ENCODE results near the gene KIF16B. TPM values are rescaled to one million over a fixed set of nuclear protein-coding genes. Genes with fewer than 3 reads are reported as not detected.

KIF16B gene
- total and polyA plus RNA-seq, 2 of the 8 experiments (the other 6 are each of a cell fraction or from before 2014, with no cell fraction given): 3.0 to 9.2 TPM

DNA sequence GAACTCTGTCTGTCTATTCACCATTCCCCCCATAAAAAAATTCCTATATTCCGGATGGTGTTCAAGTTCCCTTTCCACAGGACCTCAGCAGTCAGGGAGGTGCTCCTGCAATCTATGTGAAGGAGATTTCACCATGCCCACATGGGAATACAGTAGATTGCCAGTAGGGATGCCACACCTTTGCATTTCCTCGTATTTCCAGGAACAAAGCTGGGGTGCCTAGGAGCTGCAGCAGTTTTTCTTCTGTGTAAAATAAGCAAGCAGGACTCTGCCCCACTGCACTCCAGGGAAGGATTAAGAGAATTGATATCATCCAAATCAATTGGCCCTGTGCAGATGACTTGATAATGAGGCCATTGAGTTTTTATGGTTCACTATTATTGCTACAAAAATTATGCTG lies 7.4 kb upstream of the KIF16B start:
- no peak overlapping the region for H4K8ac ChIP-seq (ENCODE audit: extremely low read depth, insufficient read depth, low read length)
- FAIRE-seq (no peak), DNase-seq (ENCODE audit: low read depth in 1 of 2, low spot score in 2 of 2) (no peak)
- H3K9ac ChIP-seq (replicated peaks in 1 of 4; ENCODE audit: extremely low read depth in 1 of 4, low read depth in 3 of 4, low read length in 3 of 4): no peak overlapping the region
- H3K4me2 ChIP-seq (ENCODE audit: insufficient read depth in 1 of 2, low read depth in 2 of 2, low read length in 2 of 2): no peak overlapping the region
- H3K9me3 ChIP-seq (ENCODE audit: insufficient read depth in 2 of 2, low read depth in 1 of 2, low read length in 1 of 2): no peaks in the 10 kb centered on the region
- no peaks in the 10 kb centered on the region for H4K20me1 ChIP-seq (replicated peaks in 1 of 2; ENCODE audit: control insufficient read depth in 1 of 2, insufficient read depth in 2 of 2, low read length in 2 of 2)
- POLR2A ChIA-PET (ENCODE audit: partially characterized antibody): no interaction called here
- CTCF ChIA-PET (ENCODE audit: partially characterized antibody): interaction anchor here (1.5 kb wide), 1 partner anchor 52 kb away, joined by 3 read pairs; no protein-coding TSS in a partner anchor
- no peak overlapping the region for H2BK15ac ChIP-seq (ENCODE audit: low read length)
- H3K4me3 ChIP-seq (ENCODE audit: extremely low read depth in 1 of 4, insufficient read depth in 2 of 4, low read depth in 3 of 4, low read length in 4 of 4): no peak overlapping the region
- no peak overlapping the region for H2BK12ac ChIP-seq (ENCODE audit: low read depth, low read length)
- H2BK5ac ChIP-seq (ENCODE audit: low read depth, low read length): no peak overlapping the region
- H3K36me3 ChIP-seq (ENCODE audit: control insufficient read depth in 2 of 4, insufficient read depth in 4 of 4, low read length in 3 of 4): no peaks in the 10 kb centered on the region
- no peak overlapping the region for H3K27ac ChIP-seq (ENCODE audit: low read depth, low read length)
- H3K79me2 ChIP-seq (ENCODE audit: control insufficient read depth in 1 of 2, insufficient read depth in 2 of 2, low read length in 2 of 2): no peaks in the 10 kb centered on the region
- no peak for TF ChIP-seq TEAD4 (IDR thresholded peaks at IDR 0.05; ENCODE audit: low read depth, low read length)
- no peak for TF ChIP-seq CHD1 (IDR thresholded peaks at IDR 0.05; ENCODE audit: low read depth, low read length)
- TF ChIP-seq, protein P1, sequence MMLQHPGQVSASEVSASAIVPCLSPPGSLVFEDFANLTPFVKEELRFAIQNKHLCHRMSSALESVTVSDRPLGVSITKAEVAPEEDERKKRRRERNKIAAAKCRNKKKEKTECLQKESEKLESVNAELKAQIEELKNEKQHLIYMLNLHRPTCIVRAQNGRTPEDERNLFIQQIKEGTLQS (IDR thresholded peaks at IDR 0.05; ENCODE audit: insufficient read depth, low read depth, low read length): no peak
- TF ChIP-seq, protein P2, sequence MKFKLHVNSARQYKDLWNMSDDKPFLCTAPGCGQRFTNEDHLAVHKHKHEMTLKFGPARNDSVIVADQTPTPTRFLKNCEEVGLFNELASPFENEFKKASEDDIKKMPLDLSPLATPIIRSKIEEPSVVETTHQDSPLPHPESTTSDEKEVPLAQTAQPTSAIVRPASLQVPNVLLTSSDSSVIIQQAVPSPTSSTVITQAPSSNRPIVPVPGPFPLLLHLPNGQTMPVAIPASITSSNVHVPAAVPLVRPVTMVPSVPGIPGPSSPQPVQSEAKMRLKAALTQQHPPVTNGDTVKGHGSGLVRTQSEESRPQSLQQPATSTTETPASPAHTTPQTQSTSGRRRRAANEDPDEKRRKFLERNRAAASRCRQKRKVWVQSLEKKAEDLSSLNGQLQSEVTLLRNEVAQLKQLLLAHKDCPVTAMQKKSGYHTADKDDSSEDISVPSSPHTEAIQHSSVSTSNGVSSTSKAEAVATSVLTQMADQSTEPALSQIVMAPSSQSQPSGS (IDR thresholded peaks at IDR 0.05; ENCODE audit: low read length): no peak
- no peak for TF ChIP-seq RBBP5 (IDR thresholded peaks at IDR 0.05; ENCODE audit: borderline replicate concordance, low read depth, low read length)
- no peak for TF ChIP-seq TCF12 (IDR thresholded peaks at IDR 0.05; ENCODE audit: low read depth, low read length)
- no peak for TF ChIP-seq BCL11A (IDR thresholded peaks at IDR 0.05; ENCODE audit: low read depth in 2 of 2, low read length in 2 of 2)
- H3K14ac ChIP-seq (ENCODE audit: insufficient read length): no peak overlapping the region
- no peak overlapping the region for H2AFZ ChIP-seq (ENCODE audit: low read length)
- no peak overlapping the region for H3K56ac ChIP-seq (replicated peaks; ENCODE audit: insufficient read length, low read depth, low read length)
- H4K5ac ChIP-seq (ENCODE audit: insufficient read length, low read depth, low read length): no peak overlapping the region
- H3K79me1 ChIP-seq (ENCODE audit: low read depth, low read length): no peaks in the 10 kb centered on the region
- WGBS, 2 experiments (ENCODE audit: extremely low coverage in 1 of 2, insufficient coverage in 1 of 2, insufficient read length in 1 of 2, insufficient replicate concordance in 2 of 2, low coverage in 1 of 2, low lambda C conversion rate in 2 of 2, missing lambda C conversion rate in 1 of 2): 91% methylated on average over 2 of the region's 2 CpGs; no CpG with 5 or more reads in 1 of the 2 experiments
- no peaks in the 10 kb centered on the region for H3K27me3 ChIP-seq (replicated peaks in 1 of 4; ENCODE audit: control insufficient read depth in 3 of 4, extremely low read depth in 1 of 4, insufficient read depth in 3 of 4, low read length in 3 of 4)
- peaks cover 0 to 6% (median under 1%) of the 10 kb centered on the region in 4 experiments; a peak in 2 of 7 replicates for H3K4me1 ChIP-seq (replicated peaks in 1 of 4; ENCODE audit: control insufficient read depth in 3 of 4, insufficient read depth in 4 of 4, low read length in 3 of 4)
- no peak overlapping the region for H3K23ac ChIP-seq (ENCODE audit: insufficient read length)
- no peak overlapping the region for H4K91ac ChIP-seq (replicated peaks; ENCODE audit: insufficient read length, low read length)
- H2BK20ac ChIP-seq (ENCODE audit: low read length): no peak overlapping the region
- no peak overlapping the region for H2BK120ac ChIP-seq (replicated peaks; ENCODE audit: low read depth, low read length)
- H2AK5ac ChIP-seq (ENCODE audit: low read depth, low read length): no peak overlapping the region
- no peak overlapping the region for H3K4ac ChIP-seq (replicated peaks; ENCODE audit: insufficient read length, low read depth, low read length)
- H3K23me2 ChIP-seq (ENCODE audit: low read depth, low read length): peaks cover 3% of the 10 kb centered on the region; the same call in 1 of the 2 replicates
- no peak overlapping the region for H3K18ac ChIP-seq (ENCODE audit: extremely low read depth, low read length)

All from H1 (cell line).